ENCODE results near the gene NKX3-2. TPM values are rescaled to one million over a fixed set of nuclear protein-coding genes. Genes with fewer than 3 reads are reported as not detected.

The NKX3-2 gene
- total and polyA plus RNA-seq, 2 of the 4 experiments (the other 2 are of a cell fraction), result 0.05 TPM; not detected in 1

DNA sequence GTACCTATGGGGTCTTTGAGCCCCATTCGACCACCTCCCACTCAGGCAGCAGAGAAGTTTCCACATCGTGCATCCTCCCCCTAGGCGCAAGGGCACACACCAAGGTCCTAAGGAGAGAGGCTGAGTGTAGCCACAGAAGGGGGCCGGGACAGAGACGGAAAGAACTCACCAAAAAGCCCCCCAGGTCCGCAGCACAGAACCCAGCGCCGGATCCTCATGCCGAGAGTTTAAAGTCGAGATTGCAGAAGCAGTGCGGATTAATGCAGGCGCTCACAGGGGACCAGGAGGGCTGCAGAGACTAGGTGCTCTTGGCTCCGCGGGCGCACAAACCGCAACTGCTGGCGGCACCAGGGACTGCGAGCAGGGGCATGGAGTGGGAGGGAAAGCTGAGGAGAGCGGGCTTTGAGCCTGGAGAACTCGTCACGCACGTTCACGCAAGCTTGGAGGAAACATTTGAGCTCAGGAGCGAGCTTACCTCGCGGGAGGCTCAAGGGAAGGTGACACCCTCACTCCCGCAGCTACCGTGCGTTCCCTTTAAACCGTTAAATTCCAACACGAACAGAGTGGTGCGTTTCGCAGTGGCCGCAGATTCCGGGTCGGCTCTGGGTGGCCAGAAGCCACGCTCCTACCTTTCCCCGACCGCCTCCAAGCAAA lies 8.5 kb downstream of the NKX3-2 start:
- H3K9me3 ChIP-seq (ENCODE audit: control insufficient read depth, insufficient read depth, low read length), result peaks cover 18% of the 10 kb centered on the region
- H2BK15ac ChIP-seq (ENCODE audit: low read depth, low read length), result no peak overlapping the region
- CTCF ChIA-PET, result no interaction called here
- H2BK5ac ChIP-seq (ENCODE audit: low read depth, low read length, poor library complexity, severe bottlenecking), result no peak overlapping the region
- no peak overlapping the region for H2AK9ac ChIP-seq (replicated peaks; ENCODE audit: low read depth, low read length, poor library complexity)
- no peaks in the 10 kb centered on the region for H3K79me1 ChIP-seq (ENCODE audit: low read depth in 1 of 2, low read length in 2 of 2)
- H4K8ac ChIP-seq (ENCODE audit: low read depth in 2 of 2, low read length in 2 of 2), result no peak overlapping the region
- BruUV-seq (replicated peaks), result no TSS peak
- H4K20me1 ChIP-seq (ENCODE audit: insufficient read depth, low read length), result no peaks in the 10 kb centered on the region
- POLR2A ChIA-PET (ENCODE audit: unreplicated experiment), result no interaction called here
- no peak overlapping the region for H2AFZ ChIP-seq (replicated peaks; ENCODE audit: low read length, poor library complexity)
- H3K27me3 ChIP-seq (ENCODE audit: control insufficient read depth, insufficient read depth, low read length), result peaks cover 96% of the 10 kb centered on the region
- H3K4me2 ChIP-seq (ENCODE audit: low read depth, low read length), result no peak overlapping the region
- ATAC-seq (ENCODE audit: low read depth), result no peak
- H3K14ac ChIP-seq (replicated peaks; ENCODE audit: low read depth, low read length), result no peak overlapping the region
- 6% methylated on average over 17 of the region's 39 CpGs; no CpG with 5 or more reads in 1 of the 2 experiments for WGBS, 2 experiments (ENCODE audit: extremely low coverage in 2 of 2, insufficient read length in 1 of 2)
- H4K5ac ChIP-seq (ENCODE audit: low read depth, low read length), result no peak overlapping the region
- H3K36me3 ChIP-seq (ENCODE audit: control insufficient read depth, insufficient read depth, low read length), result no peaks in the 10 kb centered on the region
- no peak overlapping the region for H3K4ac ChIP-seq (ENCODE audit: low read depth, low read length)
- no peak overlapping the region for H3K9ac ChIP-seq (ENCODE audit: low read depth, low read length)
- H2BK120ac ChIP-seq (ENCODE audit: low read depth, low read length), result no peak overlapping the region
- TF ChIP-seq ELK1 (IDR thresholded peaks at IDR 0.05; ENCODE audit: borderline replicate concordance, low read depth, low read length) (no peak), RFX5 (IDR thresholded peaks at IDR 0.05; ENCODE audit: low read depth, low read length) (no peak), SMC3 (IDR thresholded peaks at IDR 0.05; ENCODE audit: low read depth, low read length) (no peak), MAZ (IDR thresholded peaks at IDR 0.05; ENCODE audit: borderline replicate concordance, low read depth, low read length) (no peak), CHD1 (IDR thresholded peaks at IDR 0.05; ENCODE audit: low read depth, low read length) (no peak), RAD21 (IDR thresholded peaks at IDR 0.05; ENCODE audit: low read length) (no peak), MAFK (IDR thresholded peaks at IDR 0.05; ENCODE audit: low read depth, low read length) (no peak), MXI1 (IDR thresholded peaks at IDR 0.05; ENCODE audit: borderline replicate concordance, low read depth, low read length) (no peak), CEBPB (IDR thresholded peaks at IDR 0.05; ENCODE audit: low read depth, low read length) (no peak), FOS (IDR thresholded peaks at IDR 0.05; ENCODE audit: low read depth, low read length) (no peak), CTCF (conservative IDR thresholded peaks at IDR 0.05; ENCODE audit: low read depth, low read length) (no peak), NFE2L2 (IDR thresholded peaks at IDR 0.05; ENCODE audit: low read depth, low read length) (no peak), RCOR1 (IDR thresholded peaks at IDR 0.05; ENCODE audit: insufficient replicate concordance, low read length) (no peak), BHLHE40 (IDR thresholded peaks at IDR 0.05; ENCODE audit: low read depth, low read length) (no peak), POLR2A (IDR thresholded peaks at IDR 0.05; ENCODE audit: low read depth, low read length) (no peak)
- TF ChIP-seq, protein P1, sequence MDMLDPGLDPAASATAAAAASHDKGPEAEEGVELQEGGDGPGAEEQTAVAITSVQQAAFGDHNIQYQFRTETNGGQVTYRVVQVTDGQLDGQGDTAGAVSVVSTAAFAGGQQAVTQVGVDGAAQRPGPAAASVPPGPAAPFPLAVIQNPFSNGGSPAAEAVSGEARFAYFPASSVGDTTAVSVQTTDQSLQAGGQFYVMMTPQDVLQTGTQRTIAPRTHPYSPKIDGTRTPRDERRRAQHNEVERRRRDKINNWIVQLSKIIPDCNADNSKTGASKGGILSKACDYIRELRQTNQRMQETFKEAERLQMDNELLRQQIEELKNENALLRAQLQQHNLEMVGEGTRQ (IDR thresholded peaks at IDR 0.05; ENCODE audit: low read depth, low read length), result no peak
- no peaks in the 10 kb centered on the region for H3K9me1 ChIP-seq (ENCODE audit: insufficient read depth, low read length)
- no peak overlapping the region for H3K23ac ChIP-seq (ENCODE audit: low read depth, low read length)
- H4K91ac ChIP-seq (ENCODE audit: insufficient read depth, low read depth, low read length), result no peak overlapping the region
- H2BK20ac ChIP-seq (ENCODE audit: low read depth, low read length), result no peak overlapping the region
- in situ Hi-C loops (cut with MboI; ENCODE audit: low sequenced_read_pairs) (no loop called here), dilution Hi-C loops (cut with HindIII; ENCODE audit: low sequenced_read_pairs, unreplicated experiment) (no loop called here), intact Hi-C loops (cut with micrococcal nuclease) (no loop called here)
- no peak overlapping the region for H3K27ac ChIP-seq (ENCODE audit: insufficient read depth, low read length)
- no peaks in the 10 kb centered on the region for H3K4me1 ChIP-seq (ENCODE audit: control insufficient read depth, insufficient read depth, low read length)
- H3K56ac ChIP-seq (ENCODE audit: extremely low read depth, insufficient read depth, low read length), result no peak overlapping the region
- no peak overlapping the region for H3K4me3 ChIP-seq (ENCODE audit: insufficient read depth, low read depth, low read length)
- H3K18ac ChIP-seq (ENCODE audit: low read depth, low read length), result no peak overlapping the region
- no peak overlapping the region for H2AK5ac ChIP-seq (ENCODE audit: low read depth, low read length)
- DNase-seq, result no peak
